ENCODE results near the gene TSPAN6. TPM values are rescaled to one million over a fixed set of nuclear protein-coding genes. Genes with fewer than 3 reads are reported as not detected.

TSPAN6 gene
- polyA plus RNA-seq, 1 donor (not counting 4 experiments of a cell fraction or from before 2014, with no cell fraction given): 24.3 TPM

DNA sequence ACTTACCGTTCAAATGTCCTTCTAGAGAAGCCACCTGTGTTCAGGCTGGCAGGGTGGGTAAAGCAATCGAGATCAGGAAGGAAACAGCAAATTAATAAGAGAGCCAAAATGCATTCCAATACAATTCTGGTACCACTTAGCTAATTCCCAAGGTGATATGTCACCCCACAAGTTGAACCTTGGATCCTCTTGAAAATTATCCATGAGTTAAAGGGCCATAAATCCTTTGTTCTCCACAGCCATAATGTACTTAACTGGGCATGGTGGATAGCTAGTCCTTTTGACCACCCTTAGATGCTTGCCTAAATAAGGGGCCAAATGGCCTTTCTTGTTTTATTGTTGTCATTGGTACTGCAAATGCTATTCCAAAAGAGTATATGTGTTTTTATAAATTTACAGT is 49.9 kb downstream of the TSPAN6 start:
- H3K9ac ChIP-seq (ENCODE audit: control insufficient read depth, extremely low read depth, insufficient read depth, low read length): no peak overlapping the region
- no peak overlapping the region for H3K4me3 ChIP-seq (ENCODE audit: control insufficient read depth in 2 of 3, extremely low read depth in 1 of 3, insufficient read depth in 2 of 3, low read depth in 1 of 3, low read length in 3 of 3)
- no peak overlapping the region for H2AFZ ChIP-seq (ENCODE audit: control insufficient read depth, low read length)
- no peaks in the 10 kb centered on the region for H3K4me1 ChIP-seq (ENCODE audit: control insufficient read depth, extremely low read depth, insufficient read depth, low read length)
- dilution Hi-C loops (cut with MboI; ENCODE audit: extremely low pct_ligation_motif_present, low sequenced_read_pairs): no loop called here
- H4K20me1 ChIP-seq (ENCODE audit: control insufficient read depth, extremely low read depth, insufficient read depth, low read length): no peaks in the 10 kb centered on the region
- peaks cover 12% of the 10 kb centered on the region for H3K27me3 ChIP-seq (ENCODE audit: control insufficient read depth, extremely low read depth, insufficient read depth, low read length)
- H3K27ac ChIP-seq (ENCODE audit: control insufficient read depth, insufficient read depth, low read length): no peak overlapping the region
- H3K79me2 ChIP-seq (ENCODE audit: control insufficient read depth, insufficient read depth, low read length): no peaks in the 10 kb centered on the region
- no peak overlapping the region for H3K4me2 ChIP-seq (ENCODE audit: control insufficient read depth, extremely low read depth, insufficient read depth, low read depth, low read length)
- H3K9me1 ChIP-seq (ENCODE audit: control insufficient read depth, extremely low read depth, insufficient read depth, low read length): no peaks in the 10 kb centered on the region
- TF ChIP-seq EZH2 (IDR thresholded peaks at IDR 0.05; ENCODE audit: low read length): no peak
- TF ChIP-seq, protein P1, sequence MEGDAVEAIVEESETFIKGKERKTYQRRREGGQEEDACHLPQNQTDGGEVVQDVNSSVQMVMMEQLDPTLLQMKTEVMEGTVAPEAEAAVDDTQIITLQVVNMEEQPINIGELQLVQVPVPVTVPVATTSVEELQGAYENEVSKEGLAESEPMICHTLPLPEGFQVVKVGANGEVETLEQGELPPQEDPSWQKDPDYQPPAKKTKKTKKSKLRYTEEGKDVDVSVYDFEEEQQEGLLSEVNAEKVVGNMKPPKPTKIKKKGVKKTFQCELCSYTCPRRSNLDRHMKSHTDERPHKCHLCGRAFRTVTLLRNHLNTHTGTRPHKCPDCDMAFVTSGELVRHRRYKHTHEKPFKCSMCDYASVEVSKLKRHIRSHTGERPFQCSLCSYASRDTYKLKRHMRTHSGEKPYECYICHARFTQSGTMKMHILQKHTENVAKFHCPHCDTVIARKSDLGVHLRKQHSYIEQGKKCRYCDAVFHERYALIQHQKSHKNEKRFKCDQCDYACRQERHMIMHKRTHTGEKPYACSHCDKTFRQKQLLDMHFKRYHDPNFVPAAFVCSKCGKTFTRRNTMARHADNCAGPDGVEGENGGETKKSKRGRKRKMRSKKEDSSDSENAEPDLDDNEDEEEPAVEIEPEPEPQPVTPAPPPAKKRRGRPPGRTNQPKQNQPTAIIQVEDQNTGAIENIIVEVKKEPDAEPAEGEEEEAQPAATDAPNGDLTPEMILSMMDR (optimal IDR thresholded peaks at IDR 0.05 in 1 of 3, IDR thresholded peaks at IDR 0.05 in 1 of 3, conservative IDR thresholded peaks at IDR 0.05 in 1 of 3; ENCODE audit: extremely low read depth in 1 of 3, insufficient read depth in 2 of 3, low read length in 3 of 3): no peak
- H3K36me3 ChIP-seq (ENCODE audit: control insufficient read depth in 2 of 2, extremely low read depth in 1 of 2, insufficient read depth in 2 of 2, low read length in 2 of 2): no peaks in the 10 kb centered on the region
- no peaks in the 10 kb centered on the region for H3K9me3 ChIP-seq (ENCODE audit: control insufficient read depth, low read depth, low read length)
- FAIRE-seq (no peak), DNase-seq (ENCODE audit: low read depth, low spot score) (no peak)

DNA sequence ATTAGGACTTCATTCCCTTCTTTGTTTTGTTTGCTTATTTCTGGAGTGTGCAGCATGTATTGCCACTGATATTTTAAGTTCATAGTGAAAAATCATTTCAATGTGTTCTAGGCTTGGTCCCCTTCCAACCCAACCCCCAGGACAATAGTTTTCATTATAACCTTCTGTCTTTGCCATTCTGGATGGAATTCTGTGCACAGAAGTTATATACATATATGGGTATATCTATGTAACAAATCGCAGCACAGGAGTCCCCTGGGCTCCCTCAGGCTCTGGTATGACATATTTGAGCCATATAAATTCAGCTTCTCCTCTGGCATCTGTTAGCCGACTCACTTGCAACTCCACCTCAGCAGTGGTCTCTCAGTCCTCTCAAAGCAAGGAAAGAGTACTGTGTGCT is 52.0 kb downstream of the TSPAN6 start, which contains the start of gene TNMD:
Gene TNMD (plus strand): TSS at position 326 of the 400 bp plus-strand sequence. CDS start 83 bp downstream, outside the sequence.
- H3K4me2 ChIP-seq (ENCODE audit: control insufficient read depth, extremely low read depth, insufficient read depth, low read depth, low read length): no peak within 1 kb of the TSS
- no peak within 1 kb of the TSS for H3K27ac ChIP-seq (ENCODE audit: control insufficient read depth, insufficient read depth, low read length)
- dilution Hi-C loops (cut with MboI; ENCODE audit: extremely low pct_ligation_motif_present, low sequenced_read_pairs): no loop called here
- no peaks in the 10 kb centered on the region for H3K9me3 ChIP-seq (ENCODE audit: control insufficient read depth, low read depth, low read length)
- no peak within 1 kb of the TSS for H3K4me3 ChIP-seq (ENCODE audit: control insufficient read depth in 2 of 3, extremely low read depth in 1 of 3, insufficient read depth in 2 of 3, low read depth in 1 of 3, low read length in 3 of 3)
- H3K9ac ChIP-seq (ENCODE audit: control insufficient read depth, extremely low read depth, insufficient read depth, low read length): no peak within 1 kb of the TSS
- H3K9me1 ChIP-seq (ENCODE audit: control insufficient read depth, extremely low read depth, insufficient read depth, low read length): no peaks in the 10 kb centered on the region
- H4K20me1 ChIP-seq (ENCODE audit: control insufficient read depth, extremely low read depth, insufficient read depth, low read length): no peaks in the 10 kb centered on the region
- H2AFZ ChIP-seq (ENCODE audit: control insufficient read depth, low read length): no peak within 1 kb of the TSS
- peaks cover 5% of the 10 kb centered on the region for H3K27me3 ChIP-seq (ENCODE audit: control insufficient read depth, extremely low read depth, insufficient read depth, low read length)
- no peaks in the 10 kb centered on the region for H3K79me2 ChIP-seq (ENCODE audit: control insufficient read depth, insufficient read depth, low read length)
- FAIRE-seq: no peak
- TF ChIP-seq, protein P1 (optimal IDR thresholded peaks at IDR 0.05 in 1 of 3, IDR thresholded peaks at IDR 0.05 in 1 of 3, conservative IDR thresholded peaks at IDR 0.05 in 1 of 3; ENCODE audit: extremely low read depth in 1 of 3, insufficient read depth in 2 of 3, low read length in 3 of 3): no peak
- TF ChIP-seq EZH2 (IDR thresholded peaks at IDR 0.05; ENCODE audit: low read length): no peak
- no peak for DNase-seq (ENCODE audit: low read depth, low spot score)
- H3K36me3 ChIP-seq (ENCODE audit: control insufficient read depth in 2 of 2, extremely low read depth in 1 of 2, insufficient read depth in 2 of 2, low read length in 2 of 2): no peaks in the 10 kb centered on the region
- H3K4me1 ChIP-seq (ENCODE audit: control insufficient read depth, extremely low read depth, insufficient read depth, low read length): no peaks in the 10 kb centered on the region

Other genes starting within 250 kb of the TSPAN6 start
- gene PCDH19, start 226.5 kb downstream of the TSPAN6 start, polyA plus RNA-seq: 0.01 TPM in 2 of 3 replicates, not detected in the other
- gene TNMD, start 51.9 kb downstream of the TSPAN6 start, polyA plus RNA-seq: not detected in 3 replicates
- gene SRPX2, start 7.4 kb upstream of the TSPAN6 start, polyA plus RNA-seq: 3.9 to 6.1 TPM (median 4.0 TPM) in 3 replicates
- 0.40 to 1.2 TPM (median 0.87 TPM) in 3 replicates for gene SYTL4, start 95.3 kb upstream of the TSPAN6 start, polyA plus RNA-seq
- gene CSTF2, start 183.6 kb upstream of the TSPAN6 start, polyA plus RNA-seq: 22.0 to 29.5 TPM (median 28.3 TPM) in 3 replicates
- gene NOX1, start 237.6 kb upstream of the TSPAN6 start, polyA plus RNA-seq: not detected in 3 replicates

Data from keratinocyte (primary cell).